HG03196 (cell line): Measurements from ENCODE around the gene ADGRF3.
"Not testable (repeated sequence)": the region's sequence is repeated elsewhere in the genome, so short reads cannot be mapped to it uniquely, and the experiment has no call there.

ENCODE experiments used
- ATAC-seq: cut with Tn5 transposase; IDR thresholded peaks from one replicate; pipeline ENCODE4 v1.9.1; 2021; ENCODE audit not compliant: unreplicated experiment

ADGRF3 gene

GRCh38 chr2:26346454-26347053 is at the start of gene ADGRF3:
TSS of gene ADGRF3 (minus strand) at chr2:26346789. CDS start at chr2:26346234, 555 bp downstream.
- ATAC-seq, result no peak

GRCh38 chr2:26395394-26395793 is 48.8 kb upstream of the ADGRF3 start:
- no peak for ATAC-seq

GRCh38 chr2:26394694-26395093 is 48.1 kb upstream of the ADGRF3 start:
- ATAC-seq, result no peak

DNA sequence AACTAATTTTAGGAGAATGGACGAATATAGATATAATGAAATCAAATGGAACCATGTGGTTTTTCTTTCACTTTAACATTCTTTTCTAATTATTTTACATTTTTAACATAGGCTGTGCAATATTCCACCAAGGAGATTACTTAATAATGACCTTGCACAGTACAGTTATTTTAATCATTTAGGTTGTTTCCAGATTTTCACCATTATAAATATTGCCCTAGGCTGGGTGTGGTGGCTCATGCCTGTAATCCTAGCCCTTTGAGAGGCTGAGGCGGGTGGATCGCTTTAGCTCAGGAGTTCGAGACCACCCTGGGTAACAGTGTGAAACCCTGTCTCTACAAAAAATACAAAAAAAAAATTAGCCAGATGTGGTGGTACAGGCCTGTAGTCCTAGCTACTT is 40.6 kb upstream of the ADGRF3 start:
- no peak for ATAC-seq

- no peak for ATAC-seq
Observed at GRCh38 chr2:26384597-26384996, 38.0 kb upstream of the ADGRF3 start.

- ATAC-seq, result no peak
Observed at GRCh38 chr2:26384183-26384582, 37.6 kb upstream of the ADGRF3 start.

- no peak for ATAC-seq
Observed at GRCh38 chr2:26382564-26382963, 36.0 kb upstream of the ADGRF3 start.

DNA sequence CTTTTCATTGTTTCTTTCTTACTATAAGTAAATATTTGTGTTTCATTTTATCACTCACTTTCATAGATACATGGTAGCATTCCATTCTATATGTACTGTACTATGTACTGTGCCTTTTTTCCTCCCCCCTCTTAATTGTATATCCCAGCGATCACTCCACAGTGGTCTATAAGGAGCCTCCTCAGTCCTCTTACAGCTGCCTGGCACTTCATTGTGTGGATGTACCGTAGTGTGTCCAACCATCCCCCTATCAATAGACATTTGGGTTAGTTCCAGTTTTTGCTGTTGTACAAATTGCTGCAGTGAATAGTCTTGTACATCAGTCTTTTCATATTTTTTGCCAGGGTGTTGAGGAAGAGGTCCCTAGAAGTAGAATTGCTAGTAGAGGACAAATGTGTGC is 33.7 kb upstream of the ADGRF3 start:
- no peak for ATAC-seq

DNA sequence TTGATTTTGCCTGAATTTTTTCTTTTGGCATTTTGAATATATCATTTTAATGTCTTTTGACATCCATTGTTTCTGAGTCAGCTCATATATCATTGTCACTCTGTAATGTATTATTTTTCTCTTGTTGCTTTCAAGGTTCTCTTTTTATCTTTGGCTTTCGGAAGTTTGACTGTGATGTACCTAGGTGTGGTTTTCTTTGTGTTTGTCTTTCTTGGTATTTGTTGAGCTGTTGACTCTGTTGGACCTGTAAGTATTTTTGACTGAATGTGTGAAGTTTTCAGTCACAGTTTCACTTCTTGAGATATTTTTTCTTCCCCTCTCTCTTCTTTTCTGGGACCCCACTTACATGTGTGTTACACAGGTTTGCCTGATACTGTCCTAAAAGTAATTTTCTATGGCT is 30.2 kb upstream of the ADGRF3 start:
- ATAC-seq, result no peak

GRCh38 chr2:26370909-26371308 is 24.3 kb upstream of the ADGRF3 start:
- not testable (repeated sequence) for ATAC-seq

DNA sequence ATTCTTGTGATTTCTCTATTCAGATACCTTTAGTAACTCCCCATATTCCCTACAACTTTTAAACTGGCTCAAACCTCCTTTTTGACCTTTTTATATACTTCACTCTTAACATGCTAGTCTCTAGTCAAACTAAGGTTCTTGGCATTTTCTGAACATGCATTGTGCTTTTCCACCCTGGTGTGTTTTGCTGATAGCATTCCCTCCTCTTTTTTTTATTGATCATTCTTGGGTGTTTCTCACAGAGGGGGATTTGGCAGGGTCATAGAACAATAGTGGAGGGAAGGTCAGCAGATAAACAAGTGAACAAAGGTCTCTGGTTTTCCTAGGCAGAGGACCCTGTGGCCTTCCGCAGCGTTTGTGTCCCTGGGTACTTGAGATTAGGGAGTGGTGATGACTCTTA is 23.1 kb upstream of the ADGRF3 start:
- ATAC-seq, result not testable (repeated sequence)

DNA sequence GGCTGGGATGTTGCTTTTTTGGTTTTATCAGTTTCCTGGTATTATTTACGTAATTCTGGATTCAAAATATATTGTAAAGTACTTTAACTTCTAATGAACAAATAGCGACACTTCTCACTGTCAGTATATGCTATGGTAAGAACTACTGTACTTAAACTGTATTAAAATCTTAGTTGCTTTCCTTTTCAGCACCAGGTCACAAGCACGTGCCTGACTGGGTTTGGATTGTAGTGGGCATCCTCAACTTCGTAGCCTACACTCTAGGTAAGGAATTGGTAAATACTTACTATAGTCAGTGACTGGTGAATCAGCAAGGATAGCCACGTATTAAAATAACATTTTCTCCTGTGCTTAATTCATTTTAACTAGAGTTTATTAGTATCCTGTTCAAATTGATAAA is 20.4 kb upstream of the ADGRF3 start:
- no peak for ATAC-seq

DNA sequence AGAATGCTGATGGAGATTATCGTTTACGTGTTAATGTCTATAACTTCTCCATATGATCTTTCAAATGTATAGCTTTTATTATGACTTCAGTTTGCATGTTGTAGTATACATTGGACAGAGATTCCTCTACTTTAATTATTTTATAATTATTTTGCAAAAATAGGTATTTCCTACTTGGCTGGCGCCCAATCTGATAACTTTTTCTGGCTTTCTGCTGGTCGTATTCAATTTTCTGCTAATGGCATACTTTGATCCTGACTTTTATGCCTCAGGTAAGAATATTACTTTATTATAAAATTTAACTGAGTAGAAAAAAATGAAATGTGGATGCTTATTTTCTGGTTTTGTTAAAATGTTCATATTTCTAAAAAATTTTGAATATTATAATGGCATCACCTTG is 18.1 kb upstream of the ADGRF3 start:
- no peak for ATAC-seq

- no peak for ATAC-seq
Observed at GRCh38 chr2:26363958-26364357, 17.4 kb upstream of the ADGRF3 start.

DNA sequence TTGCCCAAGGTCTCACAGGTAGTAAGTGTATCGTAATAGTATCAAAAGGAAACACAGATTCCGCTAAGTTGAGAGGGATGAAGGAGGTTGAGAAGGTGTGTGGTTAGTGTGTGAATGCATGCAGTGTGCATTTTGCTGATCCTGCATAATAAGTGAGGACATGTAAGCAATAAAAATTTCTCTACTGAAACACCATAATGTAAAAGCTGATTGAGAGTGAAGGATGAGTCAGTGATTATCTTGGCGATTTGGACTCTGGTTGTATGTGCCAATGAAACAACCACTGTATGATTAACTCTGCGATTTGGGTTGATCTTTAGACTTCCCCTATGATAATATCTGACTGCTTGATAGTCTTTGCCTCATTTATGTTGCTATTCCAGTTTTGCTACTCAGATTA is 16.7 kb upstream of the ADGRF3 start:
- ATAC-seq, result no peak

- no peak for ATAC-seq
Observed at GRCh38 chr2:26359886-26360473, 13.4 kb upstream of the ADGRF3 start.

DNA sequence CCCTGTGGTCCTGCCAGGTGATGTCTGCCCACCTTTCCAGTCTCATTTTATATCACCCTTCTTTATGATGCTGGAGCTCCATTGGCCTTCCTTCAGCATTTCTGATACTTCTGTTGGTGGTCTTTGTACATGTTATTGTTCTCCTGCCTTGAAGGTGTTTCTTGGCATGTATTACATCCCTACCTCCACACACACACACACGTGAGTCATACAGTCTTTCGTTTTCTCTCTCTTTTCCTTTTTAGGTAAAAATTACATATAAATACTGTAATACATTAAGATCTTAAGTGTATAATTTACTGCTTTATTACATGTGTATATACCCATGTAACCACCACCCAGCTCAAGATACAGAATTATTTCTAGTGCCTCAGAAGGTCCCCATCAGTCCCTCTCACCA is 10.2 kb upstream of the ADGRF3 start:
- ATAC-seq, result no peak

- no peak for ATAC-seq
Observed at GRCh38 chr2:26356111-26356510, 9.5 kb upstream of the ADGRF3 start.

DNA sequence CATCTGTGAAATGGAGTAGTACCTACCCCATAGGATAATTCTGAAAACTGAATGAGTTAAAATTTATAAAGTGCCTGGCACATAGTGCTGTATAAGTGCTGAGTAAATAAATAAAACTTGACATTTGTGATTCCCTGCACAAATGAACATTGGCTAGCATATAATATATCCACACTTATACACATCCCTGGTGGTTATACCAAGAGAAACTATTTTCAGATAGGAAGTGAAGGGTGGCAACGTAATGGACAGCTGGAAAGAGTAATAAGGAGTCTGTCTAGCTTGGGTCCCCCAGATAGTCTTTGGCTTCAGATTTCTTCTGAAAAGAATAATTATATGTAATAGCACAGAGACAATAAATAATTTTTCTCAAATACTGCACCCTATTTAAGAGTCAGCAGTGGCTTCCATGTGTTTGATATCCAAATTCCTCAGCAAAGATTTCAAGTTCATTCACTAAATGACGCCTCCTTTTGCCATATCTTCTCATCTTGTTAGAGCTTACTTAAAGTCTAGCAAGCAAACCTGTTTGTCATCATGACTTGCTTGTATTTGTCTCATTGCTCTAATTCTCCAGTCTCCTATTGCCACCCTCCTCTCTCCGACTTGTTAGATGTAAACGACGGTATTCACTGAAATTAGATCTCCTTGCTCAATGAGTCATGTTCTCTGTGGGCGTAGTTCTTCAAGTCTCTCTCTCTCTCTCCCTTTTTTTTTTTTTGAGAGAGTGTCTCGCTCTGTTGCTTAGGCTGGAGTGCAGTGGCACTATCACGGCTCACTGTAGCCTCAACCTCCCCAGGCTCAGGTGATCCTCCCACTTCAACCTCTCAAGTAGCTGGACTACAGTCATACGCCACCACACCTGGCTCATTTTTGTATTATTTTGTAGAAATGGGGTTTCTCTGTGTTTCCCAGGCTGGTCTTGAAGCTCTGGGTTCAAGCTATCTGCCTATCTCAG is 8.7 kb upstream of the ADGRF3 start:
- no peak for ATAC-seq

- ATAC-seq, result not testable (repeated sequence)
Observed at GRCh38 chr2:26354469-26354868, 7.9 kb upstream of the ADGRF3 start.

DNA sequence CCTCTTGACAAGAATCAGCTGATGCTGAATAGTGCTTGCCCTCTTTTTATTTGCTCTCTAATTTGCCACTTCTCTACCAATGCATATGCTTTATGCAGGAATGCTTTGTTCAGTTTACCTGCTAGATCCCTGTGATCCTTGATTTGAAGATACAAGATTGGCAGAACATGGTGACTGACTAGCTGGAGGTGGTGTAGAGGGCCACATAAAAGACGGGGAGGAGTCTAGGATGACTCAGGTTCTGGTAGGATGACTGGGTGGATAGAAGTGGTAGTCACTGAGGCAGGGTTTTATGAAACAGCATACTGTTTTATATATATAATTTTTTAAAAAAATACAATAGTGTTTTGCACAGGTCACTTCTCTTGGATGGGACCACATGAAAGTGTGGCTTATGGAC is 6.3 kb upstream of the ADGRF3 start:
- ATAC-seq, result no peak
